ENCODE measurements around the gene SLIT3.

SLIT3 gene

GRCh38 chr5:168951356-168951755, 349.6 kb downstream of the SLIT3 start:
- Mint-ChIP-seq H3K27ac (peak overlapping the region; percentile 33 to 63 (median 49)), H3K9me3 (no peaks in the 10 kb centered on the region), H3K4me1 (peaks cover 13% of the 10 kb centered on the region), H3K4me3 (no peak overlapping the region), H3K27me3 (ENCODE audit: low read depth) (no peaks in the 10 kb centered on the region), H3K36me3 (ENCODE audit: low read depth) (no peaks in the 10 kb centered on the region)
- TF ChIP-seq, protein P1, sequence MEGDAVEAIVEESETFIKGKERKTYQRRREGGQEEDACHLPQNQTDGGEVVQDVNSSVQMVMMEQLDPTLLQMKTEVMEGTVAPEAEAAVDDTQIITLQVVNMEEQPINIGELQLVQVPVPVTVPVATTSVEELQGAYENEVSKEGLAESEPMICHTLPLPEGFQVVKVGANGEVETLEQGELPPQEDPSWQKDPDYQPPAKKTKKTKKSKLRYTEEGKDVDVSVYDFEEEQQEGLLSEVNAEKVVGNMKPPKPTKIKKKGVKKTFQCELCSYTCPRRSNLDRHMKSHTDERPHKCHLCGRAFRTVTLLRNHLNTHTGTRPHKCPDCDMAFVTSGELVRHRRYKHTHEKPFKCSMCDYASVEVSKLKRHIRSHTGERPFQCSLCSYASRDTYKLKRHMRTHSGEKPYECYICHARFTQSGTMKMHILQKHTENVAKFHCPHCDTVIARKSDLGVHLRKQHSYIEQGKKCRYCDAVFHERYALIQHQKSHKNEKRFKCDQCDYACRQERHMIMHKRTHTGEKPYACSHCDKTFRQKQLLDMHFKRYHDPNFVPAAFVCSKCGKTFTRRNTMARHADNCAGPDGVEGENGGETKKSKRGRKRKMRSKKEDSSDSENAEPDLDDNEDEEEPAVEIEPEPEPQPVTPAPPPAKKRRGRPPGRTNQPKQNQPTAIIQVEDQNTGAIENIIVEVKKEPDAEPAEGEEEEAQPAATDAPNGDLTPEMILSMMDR (IDR thresholded peaks at IDR 0.05; ENCODE audit: unreplicated experiment in 3 of 3) = no peak

DNA sequence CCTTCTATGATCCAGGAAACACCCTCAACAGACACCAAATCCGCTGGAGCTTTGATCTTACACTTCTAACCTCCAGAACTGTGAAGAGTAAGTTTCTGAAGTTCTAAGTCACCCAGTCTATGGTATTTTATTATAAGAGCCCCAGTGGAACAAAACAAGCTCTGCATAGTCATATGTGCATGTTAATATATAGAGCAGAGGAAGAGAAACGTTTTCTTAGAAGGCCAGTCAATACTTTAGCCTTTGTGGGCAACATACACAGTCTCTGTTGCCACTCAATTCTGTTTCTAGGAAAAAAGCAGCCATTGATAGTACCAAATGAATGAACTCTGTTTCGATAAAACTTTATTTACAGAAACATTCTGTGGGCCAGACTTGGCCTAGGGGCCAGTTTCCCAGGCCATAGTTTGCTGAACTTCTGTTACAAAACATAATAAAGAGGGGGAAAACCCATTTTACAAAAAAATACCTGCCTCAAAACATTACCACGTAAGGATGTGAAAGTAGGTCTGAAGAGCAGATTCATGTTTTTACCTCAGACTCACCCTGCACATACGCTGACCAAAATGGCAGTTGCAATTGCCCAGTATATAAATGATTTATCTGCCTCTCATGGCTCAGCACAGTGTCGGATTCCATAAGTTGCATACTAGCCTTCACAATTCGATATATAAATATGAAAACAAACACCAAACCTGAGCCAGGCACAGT, 350.5 kb downstream of the SLIT3 start:
- TF ChIP-seq, protein P1 (IDR thresholded peaks at IDR 0.05; ENCODE audit: unreplicated experiment in 3 of 3) = no peak
- Mint-ChIP-seq H3K36me3 (ENCODE audit: low read depth) (no peaks in the 10 kb centered on the region), H3K27me3 (ENCODE audit: low read depth) (no peaks in the 10 kb centered on the region), H3K4me3 (no peak overlapping the region), H3K27ac (peak overlapping the region in 1 of 3 experiments; percentile 63), H3K9me3 (no peaks in the 10 kb centered on the region), H3K4me1 (peaks cover 13% of the 10 kb centered on the region)

DNA sequence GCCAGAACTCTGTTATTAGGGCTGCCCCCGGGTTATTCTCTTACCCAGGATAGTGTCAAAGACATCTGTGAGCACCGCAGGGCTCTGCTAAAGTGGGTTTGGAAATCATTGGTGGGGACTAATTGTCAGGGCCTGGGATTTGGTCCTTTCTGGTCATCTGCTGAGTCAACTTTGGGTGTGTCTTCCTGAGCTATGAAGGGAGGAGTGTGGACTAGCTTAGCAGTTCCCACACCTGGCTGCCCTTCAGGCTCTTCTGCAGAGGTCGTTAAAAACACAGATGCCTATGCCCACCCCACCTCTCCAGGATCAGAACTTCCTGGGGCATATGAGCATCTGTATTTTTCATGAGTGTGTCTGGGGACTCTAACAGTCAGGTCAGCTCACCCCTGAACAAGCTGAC, 352.2 kb downstream of the SLIT3 start:
- Mint-ChIP-seq H3K4me3 (no peak overlapping the region), H3K27ac (peak overlapping the region in 1 of 3 experiments; percentile 48), H3K27me3 (ENCODE audit: low read depth) (no peaks in the 10 kb centered on the region), H3K4me1 (peaks cover 17% of the 10 kb centered on the region), H3K9me3 (no peaks in the 10 kb centered on the region), H3K36me3 (ENCODE audit: low read depth) (no peaks in the 10 kb centered on the region)
- TF ChIP-seq, protein P1 (IDR thresholded peaks at IDR 0.05; ENCODE audit: unreplicated experiment in 3 of 3) = no peak

DNA sequence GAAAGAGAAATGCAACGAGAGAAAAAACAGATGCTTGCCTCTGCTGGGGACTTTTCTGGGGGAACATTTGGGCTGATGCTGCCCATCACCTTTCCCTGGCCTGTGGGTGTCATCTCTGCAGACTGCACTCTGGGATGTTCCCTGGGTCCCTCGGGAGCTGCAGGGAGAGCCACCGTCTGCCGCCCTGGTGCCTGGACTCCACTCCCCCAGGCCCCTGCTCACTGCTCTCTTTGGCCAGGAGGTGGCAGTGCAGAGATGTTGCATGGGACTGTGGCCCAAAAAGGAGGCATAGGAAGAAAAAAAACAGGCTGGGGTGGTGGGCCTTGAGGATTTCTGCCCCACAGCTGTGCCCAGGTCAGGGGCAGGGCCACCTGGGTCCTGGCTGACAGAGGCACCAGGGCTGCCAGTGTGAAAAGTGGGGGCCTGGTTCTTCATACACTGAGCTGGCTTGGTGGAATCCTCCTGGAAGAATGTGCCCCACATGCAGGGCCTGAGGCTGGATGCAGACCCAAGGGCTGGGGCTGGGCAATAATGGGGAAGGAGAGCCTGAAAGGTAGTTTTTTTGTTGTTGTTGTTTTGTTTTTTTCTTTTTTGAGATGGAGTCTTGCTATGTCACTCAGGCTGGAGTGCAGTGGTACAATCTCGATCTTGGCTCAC, 353.6 kb downstream of the SLIT3 start:
- TF ChIP-seq, protein P1 (IDR thresholded peaks at IDR 0.05; ENCODE audit: unreplicated experiment in 3 of 3) = peak; percentile 76 to 79 (median 77)
- Mint-ChIP-seq H3K36me3 (ENCODE audit: low read depth) (no peaks in the 10 kb centered on the region), H3K4me1 (peaks cover 18% of the 10 kb centered on the region)

GRCh38 chr5:168946363-168946762, 354.6 kb downstream of the SLIT3 start:
- Mint-ChIP-seq H3K9me3 (no peaks in the 10 kb centered on the region), H3K36me3 (ENCODE audit: low read depth) (no peaks in the 10 kb centered on the region), H3K4me3 (no peak overlapping the region)

More for the DNA sequence above, 353.6 kb downstream of the SLIT3 start:
- Mint-ChIP-seq H3K27ac (peak overlapping the region in 2 of 3 experiments; percentile 14 to 20), H3K27me3 (ENCODE audit: low read depth) (no peaks in the 10 kb centered on the region), H3K4me3 (no peak overlapping the region), H3K9me3 (no peaks in the 10 kb centered on the region)

More at GRCh38 chr5:168946363-168946762, 354.6 kb downstream of the SLIT3 start:
- H3K4me1 Mint-ChIP-seq = peaks cover 12% of the 10 kb centered on the region
- H3K27ac Mint-ChIP-seq = peak overlapping the region in 1 of 3 experiments; percentile 14
- no peaks in the 10 kb centered on the region for H3K27me3 Mint-ChIP-seq (ENCODE audit: low read depth)
- TF ChIP-seq, protein P1 (IDR thresholded peaks at IDR 0.05; ENCODE audit: unreplicated experiment in 3 of 3) = peak in 2 of 3 experiments; percentile 25 to 28

All from nephron (organoid).